HG03175 (cell line): ENCODE data around the gene RPP25L.

Experiments used
- ATAC-seq: cut with Tn5 transposase; IDR thresholded peaks from one replicate; pipeline ENCODE4 v1.9.1; 2021; ENCODE audit warnings: mild to moderate bottlenecking, moderate library complexity; ENCODE audit not compliant: unreplicated experiment

The RPP25L gene

GRCh38 chr9:34638138-34638445, 26.2 kb upstream of the RPP25L start:
- no peak for ATAC-seq

- ATAC-seq: peak; percentile 87
Observed at GRCh38 chr9:34637356-34638137, 25.6 kb upstream of the RPP25L start, which contains the start of gene SIGMAR1. SIGMAR1 (minus strand) TSS chr9:34637787; CDS start chr9:34637697, 90 bp downstream.

- no peak for ATAC-seq
Observed at GRCh38 chr9:34636791-34637355, 25.0 kb upstream of the RPP25L start.

GRCh38 chr9:34635556-34635955, 23.7 kb upstream of the RPP25L start:
- no peak for ATAC-seq

- no peak for ATAC-seq
Observed at GRCh38 chr9:34634551-34635248, 22.8 kb upstream of the RPP25L start.

- no peak for ATAC-seq
Observed at GRCh38 chr9:34633851-34634550, 22.1 kb upstream of the RPP25L start.

- no peak for ATAC-seq
Observed at GRCh38 chr9:34633166-34633565, 21.3 kb upstream of the RPP25L start.

- no peak for ATAC-seq
Observed at GRCh38 chr9:34630402-34631154, 18.7 kb upstream of the RPP25L start.

- ATAC-seq: no peak
Observed at GRCh38 chr9:34629491-34629808, 17.6 kb upstream of the RPP25L start.

- no peak for ATAC-seq
Observed at GRCh38 chr9:34628656-34629490, 17.0 kb upstream of the RPP25L start, which contains the start of gene ARID3C. ARID3C (minus strand) TSS chr9:34629066; CDS start chr9:34628014, 1,052 bp downstream.

- ATAC-seq: no peak
Observed at GRCh38 chr9:34627716-34628655, 16.1 kb upstream of the RPP25L start.

- no peak for ATAC-seq
Observed at GRCh38 chr9:34625186-34625486, 13.2 kb upstream of the RPP25L start.

- no peak for ATAC-seq
Observed at GRCh38 chr9:34624475-34625185, 12.7 kb upstream of the RPP25L start.

- ATAC-seq: no peak
Observed at GRCh38 chr9:34623374-34624235, 11.7 kb upstream of the RPP25L start.

- peak; percentile 99 for ATAC-seq
Observed at GRCh38 chr9:34620061-34620994, 8.4 kb upstream of the RPP25L start, which contains the start of gene DCTN3. DCTN3 (minus strand) TSS chr9:34620495; CDS start chr9:34620464, 31 bp downstream.

- no peak for ATAC-seq
Observed at GRCh38 chr9:34615132-34615531, 3.2 kb upstream of the RPP25L start.
